Measurements from ENCODE around the gene FAF1. TPM values are rescaled to one million over a fixed set of nuclear protein-coding genes. Genes with fewer than 3 reads are reported as not detected.

FAF1 gene
- total and polyA plus RNA-seq, 9 donors, result 23.1 to 76.0 (median 57.1) TPM

- Histone ChIP-seq H3K4me3 (no peak overlapping the region), H3K27me3 (no peaks in the 10 kb centered on the region), H3K36me3 (no peaks in the 10 kb centered on the region), H3K4me1 (ENCODE audit: insufficient read depth) (no peaks in the 10 kb centered on the region), H3K9me3 (no peaks in the 10 kb centered on the region), H3K27ac (no peak overlapping the region)
- DNase-seq, result no peak
- TF ChIP-seq POLR2A (IDR thresholded peaks at IDR 0.05) (no peak), EP300 (IDR thresholded peaks at IDR 0.05) (no peak), CTCF (IDR thresholded peaks at IDR 0.05) (no peak)
- intact Hi-C loops (cut with DNase I), result no loop called here
- 87 to 96% (median 92%) methylated on average over 1 of the region's 1 CpG for WGBS, 3 donors
Observed at GRCh38 chr1:50452700-50453099, 507.4 kb downstream of the FAF1 start.

GRCh38 chr1:50450861-50451653, 509.0 kb downstream of the FAF1 start:
- H3K9me3 ChIP-seq, result no peaks in the 10 kb centered on the region
- H3K27ac ChIP-seq, result no peak overlapping the region
- no peak for DNase-seq
- 87 to 91% (median 87%) methylated on average over 4 of the region's 4 CpGs for WGBS, 3 donors
- no peaks in the 10 kb centered on the region for H3K4me1 ChIP-seq (ENCODE audit: insufficient read depth)
- no peaks in the 10 kb centered on the region for H3K27me3 ChIP-seq
- no peaks in the 10 kb centered on the region for H3K36me3 ChIP-seq
- H3K4me3 ChIP-seq, result no peak overlapping the region
- intact Hi-C loops (cut with DNase I), result no loop called here
- TF ChIP-seq POLR2A (IDR thresholded peaks at IDR 0.05), result no peak
- TF ChIP-seq CTCF (IDR thresholded peaks at IDR 0.05), result no peak
- TF ChIP-seq EP300 (IDR thresholded peaks at IDR 0.05), result no peak

DNA sequence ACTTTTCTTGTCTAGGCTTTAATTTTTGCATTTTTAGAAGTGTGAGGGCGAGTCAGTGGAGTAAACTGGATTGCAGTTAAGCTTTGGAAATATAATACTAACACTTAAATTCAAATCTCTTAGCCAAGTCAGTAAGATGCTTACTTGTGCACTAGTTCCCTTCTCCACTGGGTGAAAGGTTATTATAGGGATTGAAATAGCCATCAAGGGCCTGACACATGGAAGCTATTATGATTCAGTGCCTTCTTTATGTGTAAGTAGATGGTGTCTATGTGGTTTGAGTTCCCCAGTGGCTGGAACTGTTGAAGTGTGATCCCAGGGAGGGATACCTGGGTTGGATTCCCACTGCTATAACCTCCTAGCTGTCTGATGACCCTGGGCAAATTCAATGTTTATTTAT, 512.1 kb downstream of the FAF1 start:
- DNase-seq, result no peak
- Histone ChIP-seq H3K9me3 (no peaks in the 10 kb centered on the region), H3K4me1 (ENCODE audit: insufficient read depth) (no peaks in the 10 kb centered on the region), H3K36me3 (no peaks in the 10 kb centered on the region), H3K4me3 (no peak overlapping the region), H3K27ac (no peak overlapping the region), H3K27me3 (no peaks in the 10 kb centered on the region)
- 97 to 100% (median 98%) methylated on average over 1 of the region's 1 CpG for WGBS, 3 donors
- TF ChIP-seq EP300 (IDR thresholded peaks at IDR 0.05) (no peak), POLR2A (IDR thresholded peaks at IDR 0.05) (no peak), CTCF (IDR thresholded peaks at IDR 0.05) (no peak)
- intact Hi-C loops (cut with DNase I), result no loop called here

GRCh38 chr1:50441183-50441582, 518.9 kb downstream of the FAF1 start:
- Histone ChIP-seq H3K27me3 (no peaks in the 10 kb centered on the region), H3K4me3 (no peak overlapping the region), H3K4me1 (ENCODE audit: insufficient read depth) (no peaks in the 10 kb centered on the region), H3K36me3 (no peaks in the 10 kb centered on the region), H3K9me3 (no peaks in the 10 kb centered on the region), H3K27ac (no peak overlapping the region)
- no peak for TF ChIP-seq CTCF (IDR thresholded peaks at IDR 0.05)
- no peak for TF ChIP-seq EP300 (IDR thresholded peaks at IDR 0.05)
- TF ChIP-seq POLR2A (IDR thresholded peaks at IDR 0.05), result no peak
- intact Hi-C loops (cut with DNase I), result no loop called here
- no peak for DNase-seq
- WGBS, 3 donors, result 86 to 90% (median 88%) methylated on average over 6 of the region's 6 CpGs

Measured in ovary (tissue), 9 donors.